NCI-H510A treated with DMSO at 0.1 percent for 48 hours (cell line): Measurements from ENCODE around the gene WASHC1.
"Not testable (repeated sequence)": the region's sequence is repeated elsewhere in the genome, so short reads cannot be mapped to it uniquely, and the experiment has no call there.

Experiments
- DNase-seq: peaks from one replicate; lab custom pipeline; 2025; lab: John Stamatoyannopoulos, UW

The WASHC1 gene, protein sequence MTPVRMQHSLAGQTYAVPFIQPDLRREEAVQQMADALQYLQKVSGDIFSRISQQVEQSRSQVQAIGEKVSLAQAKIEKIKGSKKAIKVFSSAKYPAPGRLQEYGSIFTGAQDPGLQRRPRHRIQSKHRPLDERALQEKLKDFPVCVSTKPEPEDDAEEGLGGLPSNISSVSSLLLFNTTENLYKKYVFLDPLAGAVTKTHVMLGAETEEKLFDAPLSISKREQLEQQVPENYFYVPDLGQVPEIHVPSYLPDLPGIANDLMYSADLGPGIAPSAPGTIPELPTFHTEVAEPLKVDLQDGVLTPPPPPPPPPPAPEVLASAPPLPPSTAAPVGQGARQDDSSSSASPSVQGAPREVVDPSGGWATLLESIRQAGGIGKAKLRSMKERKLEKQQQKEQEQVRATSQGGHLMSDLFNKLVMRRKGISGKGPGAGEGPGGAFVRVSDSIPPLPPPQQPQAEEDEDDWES

GRCh38 chr9:29356-29755, at the start of gene WASHC1:
Gene WASHC1 (minus strand): TSS chr9:29456. CDS start chr9:24999, 4,457 bp downstream.
- not testable (repeated sequence) for DNase-seq

DNA sequence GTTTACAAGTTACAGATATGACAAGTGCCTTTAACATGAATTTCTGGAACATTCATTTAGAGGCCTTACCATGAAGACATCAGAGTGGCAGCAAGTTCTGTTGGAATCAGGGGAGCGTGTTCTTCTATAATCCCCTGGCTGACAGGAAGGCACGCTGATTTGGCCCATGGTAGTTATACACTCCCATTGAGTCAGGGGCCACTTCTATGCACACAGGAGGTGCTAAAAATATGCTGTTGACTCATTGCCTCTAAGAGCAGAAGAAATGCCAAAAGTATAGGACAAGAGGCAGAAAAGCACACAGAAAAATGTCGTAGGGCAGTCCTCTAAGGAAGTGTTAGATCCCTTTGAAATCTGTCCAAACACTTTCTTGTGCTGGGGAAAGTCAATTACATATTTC, 49.1 kb upstream of the WASHC1 start:
- DNase-seq: not testable (repeated sequence)

DNA sequence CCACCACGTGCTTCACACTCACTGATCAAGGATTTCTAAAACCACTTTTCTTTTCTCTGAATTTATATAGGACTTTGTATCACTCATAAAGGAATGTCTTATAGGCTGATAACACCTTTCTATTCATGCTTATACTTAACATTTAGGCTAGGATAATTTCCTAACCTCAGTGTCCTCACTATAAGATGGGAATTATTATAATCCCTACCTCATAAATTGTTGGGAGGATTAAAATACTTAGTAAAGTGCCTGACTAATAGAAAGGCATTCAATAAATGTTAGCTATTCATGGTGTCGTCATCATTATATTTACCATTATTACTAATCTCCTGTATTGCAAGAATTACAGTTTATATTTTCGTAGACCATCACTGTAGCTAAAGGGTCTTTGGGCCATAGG, 47.1 kb upstream of the WASHC1 start:
- not testable (repeated sequence) for DNase-seq

- DNase-seq: not testable (repeated sequence)
These were observed 44.8 kb upstream of the WASHC1 start for GRCh38 chr9:73900-74525.

DNA sequence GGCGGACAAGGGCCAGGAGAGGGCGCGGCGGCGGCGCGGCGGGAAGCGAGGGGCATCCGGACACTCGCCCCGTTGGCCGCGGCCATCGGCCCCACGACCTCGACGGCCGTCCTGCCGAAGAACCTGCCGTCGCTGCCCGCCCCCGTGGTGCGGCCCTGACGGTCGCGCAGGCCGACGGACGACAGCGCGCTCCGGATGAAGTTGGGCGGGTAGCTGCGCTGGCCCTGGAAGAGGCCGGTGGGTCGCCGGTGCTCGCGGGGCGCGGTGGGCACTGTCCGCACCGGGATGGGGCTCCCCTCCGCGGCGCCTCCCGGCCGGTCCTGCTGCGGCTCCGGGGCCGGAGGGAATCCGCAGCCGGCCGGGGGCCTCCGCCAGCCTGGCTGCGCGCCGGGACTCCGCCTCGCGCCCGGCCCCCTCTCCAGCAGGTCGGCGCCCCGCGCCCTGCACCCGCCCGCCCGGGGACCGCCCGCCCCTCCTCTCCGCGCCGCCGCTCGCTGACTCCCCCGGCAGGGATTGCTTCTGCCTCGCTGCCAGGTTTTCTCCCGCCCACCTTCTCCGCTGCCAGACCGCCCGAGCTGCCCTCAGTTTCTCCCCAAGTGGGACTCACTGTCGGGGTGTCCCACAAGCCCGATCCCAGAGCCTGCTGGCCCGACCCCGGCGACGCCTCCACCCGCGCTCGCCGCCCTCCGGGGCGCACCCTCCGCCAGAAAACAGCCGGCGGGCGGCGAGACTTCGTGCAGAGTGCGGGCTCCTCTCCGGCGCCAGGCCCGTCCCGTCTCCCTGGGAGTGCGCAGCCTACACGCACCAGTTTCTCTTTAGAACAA, 44.0 kb upstream of the WASHC1 start:
- DNase-seq: not testable (repeated sequence)

DNA sequence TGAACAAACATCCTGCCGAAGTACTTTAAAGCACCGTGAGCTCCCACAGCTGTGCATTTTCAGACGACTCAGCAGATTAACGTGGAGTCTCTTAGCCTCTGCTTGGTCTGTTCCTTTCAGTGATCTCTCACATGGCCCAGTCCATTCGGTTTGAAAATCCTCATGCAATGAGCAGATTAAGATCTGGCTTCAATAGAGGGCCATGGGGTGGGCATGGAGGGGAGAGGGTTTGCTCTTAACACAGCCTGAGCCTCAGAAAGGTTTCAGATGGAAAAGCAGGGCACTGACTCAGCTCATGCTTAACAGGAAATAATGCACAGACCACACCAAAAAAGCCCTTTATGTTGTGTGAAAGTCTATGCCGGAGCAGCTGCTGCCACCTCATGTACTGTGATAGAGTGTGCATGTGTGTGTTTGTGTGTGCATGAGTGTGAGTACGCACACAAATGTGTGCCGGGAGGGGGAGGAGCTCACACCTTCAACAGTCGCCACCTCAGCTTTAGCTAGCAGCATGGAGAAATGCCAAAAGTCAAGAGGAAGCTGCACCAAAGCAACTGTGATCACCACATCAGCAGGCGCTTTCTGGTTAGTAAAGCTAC, 33.9 kb upstream of the WASHC1 start:
- DNase-seq: not testable (repeated sequence)

DNA sequence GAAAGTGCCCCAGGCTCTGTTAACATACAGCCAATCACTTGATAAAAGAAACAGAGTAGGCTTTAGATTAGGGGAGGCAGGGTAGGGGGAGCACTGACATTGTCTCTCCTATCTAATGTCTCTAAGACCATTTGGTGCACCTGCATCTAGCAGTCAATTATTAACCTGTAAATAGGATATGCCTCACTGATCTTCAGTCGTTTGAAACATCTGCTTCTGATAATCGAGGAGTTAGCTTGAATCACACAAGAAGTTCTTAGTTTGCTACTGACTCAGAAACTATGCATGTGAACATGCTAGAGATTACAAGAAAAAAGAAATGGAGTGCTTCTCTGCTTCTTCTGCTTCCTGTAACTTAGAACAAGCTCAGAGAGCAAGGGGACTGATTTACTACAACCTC, 23.4 kb upstream of the WASHC1 start:
- DNase-seq: not testable (repeated sequence)

DNA sequence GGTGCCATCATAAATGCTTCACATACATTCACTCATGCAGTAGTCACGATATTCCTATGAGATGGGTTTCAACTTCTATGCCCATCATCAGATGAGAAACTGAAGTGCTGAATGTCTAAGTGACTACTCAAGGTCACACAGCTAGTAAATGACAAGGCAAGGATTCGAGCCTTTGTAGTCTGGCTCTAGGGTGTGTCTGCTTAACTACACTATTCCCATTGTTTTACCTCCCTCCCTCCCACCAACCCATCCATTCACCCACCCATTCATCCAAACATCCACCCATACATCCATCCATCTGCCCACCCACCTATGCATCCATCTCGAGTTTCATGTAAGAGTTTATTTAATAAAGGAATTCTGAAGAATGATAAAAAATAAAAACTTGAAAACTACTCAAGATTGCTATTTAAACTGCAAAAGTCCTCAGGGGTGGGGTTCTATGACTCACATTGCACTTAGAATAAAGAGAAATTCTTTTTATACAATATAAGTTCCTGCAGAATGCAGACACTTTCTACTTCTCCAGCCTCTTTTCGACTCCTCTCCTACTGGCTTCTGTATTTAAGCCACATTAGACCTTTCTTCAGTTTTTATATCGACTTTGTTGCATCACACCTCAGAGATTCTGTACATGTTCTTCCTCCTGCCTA, 19.1 kb upstream of the WASHC1 start:
- not testable (repeated sequence) for DNase-seq

DNA sequence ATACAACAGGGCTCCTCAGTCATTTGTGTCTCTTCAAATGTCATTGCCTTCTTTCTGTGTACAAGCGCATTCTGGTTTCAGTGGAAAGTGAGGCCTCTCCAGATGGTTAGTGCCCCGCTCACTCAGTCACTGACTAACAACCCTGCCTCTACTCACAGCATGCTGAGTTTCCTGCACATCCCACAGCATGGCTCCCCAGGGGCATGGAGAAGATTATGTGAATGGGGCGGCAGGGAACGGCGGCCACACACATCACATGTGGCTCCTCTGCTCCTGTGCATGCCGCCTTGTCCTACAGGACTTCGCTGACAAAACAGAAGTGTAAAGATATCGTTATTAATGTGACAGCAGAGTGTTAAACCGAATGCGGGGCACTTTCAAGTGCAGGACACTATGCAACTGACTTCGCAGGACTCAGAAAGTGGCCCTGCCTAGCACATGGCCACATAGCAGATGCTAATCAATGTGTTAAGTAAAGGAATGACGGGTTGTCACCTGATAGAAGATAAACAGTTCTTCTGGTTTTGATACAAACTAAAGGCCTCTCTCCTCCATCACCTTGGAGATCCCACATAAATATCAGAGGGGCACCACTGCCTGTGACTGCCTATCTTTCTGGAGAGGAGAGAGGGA, 17.5 kb upstream of the WASHC1 start:
- DNase-seq: not testable (repeated sequence)

- not testable (repeated sequence) for DNase-seq
These were observed 16.9 kb upstream of the WASHC1 start for GRCh38 chr9:46164-46563.

DNA sequence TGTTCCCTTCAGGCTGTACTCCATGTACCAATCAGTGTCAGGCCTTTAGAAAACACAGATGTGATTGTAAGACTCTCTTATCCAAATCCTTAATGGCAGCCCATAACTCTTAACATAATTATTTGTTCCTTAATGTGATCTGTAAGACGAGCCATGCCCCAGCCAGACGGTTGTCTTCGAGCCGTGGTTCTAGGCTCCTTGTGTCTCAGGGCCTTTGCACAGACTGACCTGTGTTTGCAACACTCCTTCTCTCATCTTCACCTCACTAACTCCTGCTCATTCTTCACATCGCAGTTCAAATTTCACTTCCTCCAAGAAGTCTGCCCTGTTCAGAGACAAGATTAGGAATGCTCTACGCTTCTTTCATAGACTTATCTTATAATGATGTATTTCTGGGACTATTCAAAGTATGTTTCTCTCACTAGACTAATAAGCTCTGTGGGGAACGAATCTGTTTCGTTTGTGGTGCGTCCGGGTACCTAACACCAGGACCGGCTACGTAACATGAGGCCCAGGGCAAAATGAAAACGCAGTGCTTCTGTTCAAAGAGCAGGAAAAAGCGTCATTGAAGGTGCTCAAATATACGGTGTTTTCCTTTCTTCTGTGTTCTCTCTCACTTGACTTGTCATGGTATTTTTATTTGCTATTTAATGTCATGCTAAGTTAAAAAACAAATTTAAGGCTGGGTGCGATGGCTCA, 16.1 kb upstream of the WASHC1 start:
- not testable (repeated sequence) for DNase-seq

GRCh38 chr9:44416-44815, 15.2 kb upstream of the WASHC1 start:
- DNase-seq: not testable (repeated sequence)

GRCh38 chr9:43636-44035, 14.4 kb upstream of the WASHC1 start:
- DNase-seq: not testable (repeated sequence)

- not testable (repeated sequence) for DNase-seq
These were observed 13.9 kb upstream of the WASHC1 start for GRCh38 chr9:43116-43515.

GRCh38 chr9:41819-42218, 12.6 kb upstream of the WASHC1 start:
- not testable (repeated sequence) for DNase-seq

DNA sequence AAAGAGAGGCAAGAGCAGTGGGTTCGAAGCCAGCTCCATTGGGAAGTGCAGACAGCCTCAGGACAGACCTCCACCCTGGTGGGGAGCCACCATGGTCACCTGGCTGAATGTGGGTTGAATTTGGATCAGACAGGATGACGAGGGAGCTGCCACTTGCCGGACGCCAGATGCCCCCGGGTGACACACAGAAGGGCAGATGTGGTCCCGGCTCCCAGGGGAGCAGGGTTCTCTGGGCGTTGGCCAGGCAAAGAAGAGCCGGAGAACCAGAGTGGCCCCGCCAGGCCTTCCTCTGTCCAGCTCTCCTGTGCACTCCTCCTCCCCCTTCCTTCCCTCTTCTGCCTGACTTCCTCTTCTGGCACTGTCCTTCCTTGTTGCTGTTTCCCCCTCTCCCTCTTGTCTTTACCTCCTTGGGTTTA, 12.0 kb upstream of the WASHC1 start:
- not testable (repeated sequence) for DNase-seq

- not testable (repeated sequence) for DNase-seq
These were observed 3.1 kb upstream of the WASHC1 start for GRCh38 chr9:32308-32707.

- not testable (repeated sequence) for DNase-seq
These were observed 481 bp downstream of the WASHC1 start for GRCh38 chr9:28775-29174.

- not testable (repeated sequence) for DNase-seq
These were observed 7.6 kb downstream of the WASHC1 start for GRCh38 chr9:21621-22020.

GRCh38 chr9:16875-17274, 12.4 kb downstream of the WASHC1 start:
- not testable (repeated sequence) for DNase-seq
